DOHH2 (cell line): Measurements from ENCODE around the gene NIN.

Experiments used
- H3F3A ChIP-seq: fragments of 200-600 bp; sonication (generic), shearing (Covaris generic); 2 replicates; pipeline ENCODE4 v1.6.0; 2016; ENCODE audit warnings: antibody characterized with exemption, mild to moderate bottlenecking; ENCODE audit not compliant: control insufficient read depth, insufficient read depth
- H3K27ac ChIP-seq: fragments of 200-600 bp; sonication (generic); 2 replicates; pipeline ENCODE4 v1.5.1; 2014; ENCODE audit warnings: low read depth, mild to moderate bottlenecking, low read length, moderate library complexity
- H3K27me3 ChIP-seq: fragments of 200-600 bp; sonication (generic); 2 replicates; pipeline ENCODE4 v1.6.1; 2014; ENCODE audit warnings: mild to moderate bottlenecking, low read length, mixed read lengths; ENCODE audit not compliant: control insufficient read depth
- H3K36me3 ChIP-seq: fragments of 200-600 bp; sonication (generic); 2 replicates; pipeline ENCODE4 v1.6.1; 2014; ENCODE audit warnings: mild to moderate bottlenecking, low read length, moderate library complexity, mixed read lengths; ENCODE audit not compliant: control insufficient read depth
- H3K4me1 ChIP-seq: fragments of 200-600 bp; sonication (generic); 2 replicates; pipeline ENCODE4 v1.6.1; 2014; ENCODE audit warnings: mild to moderate bottlenecking, low read length, mixed read lengths; ENCODE audit not compliant: control insufficient read depth
- H3K4me2 ChIP-seq: fragments of 200-600 bp; sonication (generic); 2 replicates; pipeline ENCODE4 v1.6.0; 2014; ENCODE audit warnings: mild to moderate bottlenecking, low read length, moderate library complexity
- H3K4me3 ChIP-seq: fragments of 200-600 bp; sonication (generic); 2 replicates; pipeline ENCODE4 v1.5.1; 2014; ENCODE audit warnings: mild to moderate bottlenecking, low read length, mixed read lengths
- H3K79me2 ChIP-seq: fragments of 200-600 bp; sonication (generic); 2 replicates; pipeline ENCODE4 v1.6.1; 2014; ENCODE audit warnings: mild to moderate bottlenecking, low read length, mixed read lengths; ENCODE audit not compliant: control insufficient read depth
- H3K9me2 ChIP-seq: fragments of 200-600 bp; sonication (generic); replicated peaks from 2 replicates; pipeline ENCODE4 v1.6.1; 2014; ENCODE audit warnings: mild to moderate bottlenecking, low read length, mixed read lengths; ENCODE audit not compliant: control insufficient read depth
- H3K9me3 ChIP-seq: fragments of 200-600 bp; sonication (generic); 2 replicates; pipeline ENCODE4 v1.6.1; 2014; ENCODE audit warnings: antibody characterized with exemption, low read length, mixed read lengths; ENCODE audit not compliant: control insufficient read depth, insufficient read depth
- H4K20me1 ChIP-seq: fragments of 200-600 bp; sonication (generic); 2 replicates; pipeline ENCODE4 v1.6.0; 2014; ENCODE audit warnings: low read depth, mild to moderate bottlenecking, antibody characterized with exemption, low read length, moderate library complexity; ENCODE audit not compliant: control insufficient read depth, insufficient read depth
- EZH2phosphoT487 ChIP-seq: fragments of 200-600 bp; sonication (generic); IDR thresholded peaks from 2 replicates; pipeline ENCODE4 v1.6.1; 2017; ENCODE audit warnings: borderline replicate concordance, mild to moderate bottlenecking, antibody characterized with exemption, low read length, moderate library complexity, mixed read lengths
- TF ChIP-seq, protein P1 (sequence below): fragments of 200-600 bp; sonication (generic); IDR thresholded peaks from one replicate; pipeline ENCODE4 v1.5.1; 2014; ENCODE audit warnings: antibody characterized with exemption, mild to moderate bottlenecking, low read depth, low read length; ENCODE audit not compliant: poor library complexity, severe bottlenecking

The NIN gene

DNA sequence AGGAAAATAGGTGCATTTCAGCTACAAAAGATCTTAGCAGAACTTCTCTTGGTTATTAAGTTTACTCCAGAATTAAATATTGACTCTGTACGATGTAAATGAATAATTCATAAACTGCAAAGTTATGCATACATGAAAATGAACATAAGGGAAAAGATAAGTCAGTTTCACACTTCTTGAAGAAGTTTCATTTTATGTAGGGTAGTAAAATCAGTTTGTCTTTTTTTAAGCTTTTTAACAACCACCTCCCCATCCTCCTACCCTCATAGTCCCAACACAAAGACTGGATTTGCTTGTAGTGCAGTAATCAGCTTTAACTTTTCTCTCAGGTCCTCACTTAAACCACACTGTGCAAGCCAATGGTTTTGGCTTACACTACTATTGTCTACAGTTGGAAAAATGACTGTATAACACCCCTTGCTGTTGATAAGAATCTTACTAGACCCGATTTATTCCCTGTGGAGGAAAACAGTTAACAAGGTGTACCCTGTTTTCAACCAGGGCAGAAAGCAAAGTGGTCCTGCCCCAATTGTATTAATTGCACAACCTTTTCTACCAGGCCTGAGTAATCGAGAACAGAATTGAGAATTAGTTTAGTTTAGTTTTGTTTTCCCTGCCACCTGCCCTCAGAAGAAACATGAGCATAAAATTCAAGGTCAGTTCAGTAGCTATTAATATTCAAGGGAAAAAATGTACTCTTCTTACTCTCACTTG, 44.1 kb downstream of the NIN start:
- peak overlapping the region; percentile 98 for H3K4me2 ChIP-seq
- H3K27ac ChIP-seq: peak overlapping the region; percentile 94

DNA sequence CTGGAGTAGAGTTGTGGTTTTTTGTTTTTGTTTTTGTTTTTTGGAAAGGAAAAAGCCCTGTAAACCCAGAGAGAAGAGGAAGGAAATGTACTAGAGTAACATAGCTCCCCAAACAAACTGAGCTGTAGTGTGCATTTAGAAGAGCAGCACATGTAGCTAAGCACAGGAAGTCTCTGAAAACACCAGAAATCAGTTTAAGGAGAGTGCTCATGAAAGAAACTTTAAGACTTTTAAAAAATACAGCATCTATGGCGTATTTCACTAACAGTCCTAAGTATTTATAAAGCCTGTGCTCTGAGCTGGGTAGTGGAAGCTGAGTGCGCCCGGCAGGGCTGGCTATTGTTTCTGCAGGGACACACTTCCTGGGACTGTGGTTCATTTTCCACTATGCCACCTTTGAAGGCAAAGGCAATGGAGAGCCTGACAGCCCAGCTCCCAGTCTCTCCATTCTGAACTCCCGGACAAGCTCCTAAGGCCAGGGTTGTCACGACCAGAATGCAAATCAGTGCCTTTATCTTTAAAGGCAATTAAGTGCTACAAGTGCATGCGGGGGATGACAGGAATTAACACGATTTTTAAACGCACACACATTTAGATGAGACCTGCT, 45.4 kb downstream of the NIN start:
- no peak for TF ChIP-seq EZH2phosphoT487
- no peaks in the 10 kb centered on the region for H3K27me3 ChIP-seq
- no peaks in the 10 kb centered on the region for H3K9me3 ChIP-seq
- H3K79me2 ChIP-seq: peaks cover 30% of the 10 kb centered on the region
- peaks cover 23% of the 10 kb centered on the region for H3F3A ChIP-seq
- H4K20me1 ChIP-seq: no peaks in the 10 kb centered on the region
- H3K4me3 ChIP-seq: peak overlapping the region; percentile 74
- no peaks in the 10 kb centered on the region for H3K9me2 ChIP-seq
- H3K36me3 ChIP-seq: peaks cover 47% of the 10 kb centered on the region
- H3K4me1 ChIP-seq: peaks cover 74% of the 10 kb centered on the region
- H3K27ac ChIP-seq: peak overlapping the region; percentile 94
- H3K4me2 ChIP-seq: peak overlapping the region; percentile 98

More for the DNA sequence above, 44.1 kb downstream of the NIN start:
- no peaks in the 10 kb centered on the region for H4K20me1 ChIP-seq
- peaks cover 77% of the 10 kb centered on the region for H3K4me1 ChIP-seq
- peak overlapping the region; percentile 74 for H3K4me3 ChIP-seq
- H3K9me2 ChIP-seq: no peaks in the 10 kb centered on the region
- TF ChIP-seq, protein P1, sequence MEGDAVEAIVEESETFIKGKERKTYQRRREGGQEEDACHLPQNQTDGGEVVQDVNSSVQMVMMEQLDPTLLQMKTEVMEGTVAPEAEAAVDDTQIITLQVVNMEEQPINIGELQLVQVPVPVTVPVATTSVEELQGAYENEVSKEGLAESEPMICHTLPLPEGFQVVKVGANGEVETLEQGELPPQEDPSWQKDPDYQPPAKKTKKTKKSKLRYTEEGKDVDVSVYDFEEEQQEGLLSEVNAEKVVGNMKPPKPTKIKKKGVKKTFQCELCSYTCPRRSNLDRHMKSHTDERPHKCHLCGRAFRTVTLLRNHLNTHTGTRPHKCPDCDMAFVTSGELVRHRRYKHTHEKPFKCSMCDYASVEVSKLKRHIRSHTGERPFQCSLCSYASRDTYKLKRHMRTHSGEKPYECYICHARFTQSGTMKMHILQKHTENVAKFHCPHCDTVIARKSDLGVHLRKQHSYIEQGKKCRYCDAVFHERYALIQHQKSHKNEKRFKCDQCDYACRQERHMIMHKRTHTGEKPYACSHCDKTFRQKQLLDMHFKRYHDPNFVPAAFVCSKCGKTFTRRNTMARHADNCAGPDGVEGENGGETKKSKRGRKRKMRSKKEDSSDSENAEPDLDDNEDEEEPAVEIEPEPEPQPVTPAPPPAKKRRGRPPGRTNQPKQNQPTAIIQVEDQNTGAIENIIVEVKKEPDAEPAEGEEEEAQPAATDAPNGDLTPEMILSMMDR: no peak
- TF ChIP-seq EZH2phosphoT487: no peak
- H3K79me2 ChIP-seq: peaks cover 30% of the 10 kb centered on the region
- H3F3A ChIP-seq: peaks cover 36% of the 10 kb centered on the region
- peaks cover 54% of the 10 kb centered on the region for H3K36me3 ChIP-seq
- H3K9me3 ChIP-seq: no peaks in the 10 kb centered on the region
- no peaks in the 10 kb centered on the region for H3K27me3 ChIP-seq

DNA sequence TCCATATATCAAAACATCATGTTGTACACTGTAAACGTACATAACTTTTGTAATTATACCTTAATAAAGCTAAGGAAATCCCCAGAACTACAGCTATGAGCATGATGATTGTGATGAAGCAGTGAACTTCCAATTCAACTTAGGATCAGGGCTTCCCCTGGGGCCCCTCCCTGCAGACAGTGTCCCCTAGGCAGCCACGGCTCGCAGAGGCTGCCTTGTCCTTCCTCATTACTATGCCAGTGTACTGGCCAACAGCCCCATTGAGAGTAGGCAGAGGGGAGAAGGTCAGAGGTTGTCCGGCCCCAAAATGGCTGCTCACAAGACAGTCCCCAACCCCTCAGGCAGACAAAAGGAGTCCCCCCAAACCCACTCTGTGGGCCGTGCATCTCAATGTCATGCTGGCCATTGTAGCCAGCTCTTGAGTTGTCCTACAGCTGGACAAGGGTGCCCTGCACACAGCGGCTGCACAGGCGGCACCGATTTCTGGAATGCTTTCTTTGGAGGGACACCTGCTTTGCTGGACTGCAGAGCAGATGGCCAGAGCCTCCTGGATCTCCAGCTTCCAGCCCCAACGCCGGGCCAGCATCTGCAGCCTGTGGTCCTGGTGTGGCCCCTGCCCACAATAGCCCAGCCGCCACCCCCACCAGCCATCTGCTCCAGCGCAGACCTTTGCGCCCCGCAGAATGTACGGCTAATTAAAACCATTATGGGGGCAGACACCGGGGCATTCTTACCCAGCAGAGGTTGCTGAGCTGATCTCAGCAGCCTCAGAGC, 46.1 kb downstream of the NIN start:
- H4K20me1 ChIP-seq: no peaks in the 10 kb centered on the region
- peaks cover 74% of the 10 kb centered on the region for H3K4me1 ChIP-seq
- peak overlapping the region; percentile 94 for H3K27ac ChIP-seq
- no peak for TF ChIP-seq EZH2phosphoT487
- TF ChIP-seq, protein P1: no peak
- peaks cover 19% of the 10 kb centered on the region for H3F3A ChIP-seq
- H3K9me3 ChIP-seq: no peaks in the 10 kb centered on the region
- H3K9me2 ChIP-seq: no peaks in the 10 kb centered on the region
- peak overlapping the region; percentile 98 for H3K4me2 ChIP-seq
- no peaks in the 10 kb centered on the region for H3K27me3 ChIP-seq
- peaks cover 30% of the 10 kb centered on the region for H3K79me2 ChIP-seq
- peaks cover 42% of the 10 kb centered on the region for H3K36me3 ChIP-seq
- peak overlapping the region; percentile 74 for H3K4me3 ChIP-seq
